ENCODE results near the gene NEAT1. TPM values are rescaled to one million over a fixed set of nuclear protein-coding genes. Genes with fewer than 3 reads are reported as not detected.

The NEAT1 gene
- total RNA-seq, 2 donors from 2014 or later, result 110 to 1,326 TPM

- 39% methylated on average over 11 of the region's 11 CpGs for WGBS
- H3K9me3 ChIP-seq, result no peaks in the 10 kb centered on the region
- peaks cover 22% of the 10 kb centered on the region for H3K4me1 ChIP-seq (replicated peaks)
- H3K27ac ChIP-seq, result peak overlapping the region; percentile 99 to 100
- peak; percentile 79 for DNase-seq (ENCODE audit: low spot score)
- intact Hi-C loops (cut with DNase I), result no loop called here
- H3K27me3 ChIP-seq (replicated peaks; ENCODE audit: insufficient read depth), result no peaks in the 10 kb centered on the region
- H3K4me3 ChIP-seq, result peak overlapping the region in 1 of 2 donors; percentile 81
- TF ChIP-seq POLR2A (IDR thresholded peaks at IDR 0.05) (no peak), CTCF (IDR thresholded peaks at IDR 0.05) (peak in 1 of 4 experiments; percentile 31), POLR2AphosphoS5 (IDR thresholded peaks at IDR 0.05) (peak; percentile 90)
- no peaks in the 10 kb centered on the region for H3K36me3 ChIP-seq
Measured at GRCh38 chr11:65479184-65480145, 56.9 kb downstream of the NEAT1 start.

- intact Hi-C loops (cut with DNase I), result no loop called here
- Histone ChIP-seq H3K4me3 (no peak overlapping the region), H3K9me3 (no peaks in the 10 kb centered on the region), H3K27me3 (replicated peaks; ENCODE audit: insufficient read depth) (no peaks in the 10 kb centered on the region), H3K4me1 (replicated peaks) (peaks cover 17% of the 10 kb centered on the region), H3K36me3 (no peaks in the 10 kb centered on the region), H3K27ac (peak overlapping the region; percentile 10 to 29)
- WGBS, result 100% methylated on average over 2 of the region's 2 CpGs
- no peak for DNase-seq (ENCODE audit: low spot score)
- TF ChIP-seq CTCF (IDR thresholded peaks at IDR 0.05), result no peak
- TF ChIP-seq POLR2AphosphoS5 (IDR thresholded peaks at IDR 0.05), result no peak
- no peak for TF ChIP-seq POLR2A (IDR thresholded peaks at IDR 0.05)
Measured at GRCh38 chr11:65482306-65482850, 59.8 kb downstream of the NEAT1 start.

- DNase-seq (ENCODE audit: low spot score), result no peak
- intact Hi-C loops (cut with DNase I), result no loop called here
- no peaks in the 10 kb centered on the region for H3K9me3 ChIP-seq
- no peaks in the 10 kb centered on the region for H3K36me3 ChIP-seq
- H3K4me1 ChIP-seq (replicated peaks), result peaks cover 22% of the 10 kb centered on the region
- peak overlapping the region; percentile 78 to 98 for H3K27ac ChIP-seq
- TF ChIP-seq CTCF (IDR thresholded peaks at IDR 0.05) (no peak), POLR2AphosphoS5 (IDR thresholded peaks at IDR 0.05) (no peak)
- no peaks in the 10 kb centered on the region for H3K27me3 ChIP-seq (replicated peaks; ENCODE audit: insufficient read depth)
- H3K4me3 ChIP-seq, result no peak overlapping the region
- WGBS, result 24% methylated on average over 5 of the region's 5 CpGs
Measured at GRCh38 chr11:65485920-65486219, 63.3 kb downstream of the NEAT1 start.

- 62% methylated on average over 10 of the region's 10 CpGs for WGBS
- H3K4me3 ChIP-seq, result no peak overlapping the region
- peak overlapping the region; percentile 78 to 98 for H3K27ac ChIP-seq
- peaks cover 28% of the 10 kb centered on the region for H3K4me1 ChIP-seq (replicated peaks)
- intact Hi-C loops (cut with DNase I), result no loop called here
- TF ChIP-seq POLR2A (IDR thresholded peaks at IDR 0.05) (peak; percentile 31), CTCF (IDR thresholded peaks at IDR 0.05) (no peak)
- no peaks in the 10 kb centered on the region for H3K36me3 ChIP-seq
- H3K9me3 ChIP-seq, result no peaks in the 10 kb centered on the region
- no peaks in the 10 kb centered on the region for H3K27me3 ChIP-seq (replicated peaks; ENCODE audit: insufficient read depth)
- no peak for DNase-seq (ENCODE audit: low spot score)
Measured at GRCh38 chr11:65486570-65487466, 64.2 kb downstream of the NEAT1 start.
